ENCODE measurements around the gene DYNC2H1. TPM values are rescaled to one million over a fixed set of nuclear protein-coding genes. Genes with fewer than 3 reads are reported as not detected.

The DYNC2H1 gene
- total RNA-seq, 1 experiment from 2014 or later, result 17.2 TPM

GRCh38 chr11:103380031-103380430, 270.8 kb downstream of the DYNC2H1 start (continued):
- TF ChIP-seq ZNF317 (CRISPR knock-in tag; IDR thresholded peaks at IDR 0.05; ENCODE audit: borderline replicate concordance, low read depth) (no peak), HMGA2 (CRISPR knock-in tag; IDR thresholded peaks at IDR 0.05) (no peak), NFE2L1 (CRISPR knock-in tag; IDR thresholded peaks at IDR 0.05) (no peak), NR3C1 (CRISPR knock-in tag; conservative IDR thresholded peaks at IDR 0.05; ENCODE audit: low read depth) (no peak), GRHL2 (CRISPR knock-in tag; IDR thresholded peaks at IDR 0.05; ENCODE audit: insufficient replicate concordance, severe bottlenecking) (no peak), CREM (CRISPR knock-in tag; IDR thresholded peaks at IDR 0.05) (no peak), TEAD1 (CRISPR knock-in tag; IDR thresholded peaks at IDR 0.05) (no peak), MLX (CRISPR knock-in tag; IDR thresholded peaks at IDR 0.05) (no peak), FOXP1 (CRISPR knock-in tag; IDR thresholded peaks at IDR 0.05; ENCODE audit: borderline replicate concordance) (no peak), SMAD4 (CRISPR knock-in tag; IDR thresholded peaks at IDR 0.05) (no peak), MYBL2 (CRISPR knock-in tag; IDR thresholded peaks at IDR 0.05) (no peak), ZNF512 (CRISPR knock-in tag; IDR thresholded peaks at IDR 0.05; ENCODE audit: borderline replicate concordance) (no peak)

GRCh38 chr11:103384652-103385051, 275.4 kb downstream of the DYNC2H1 start:
- H3K27me3 Mint-ChIP-seq (ENCODE audit: low read depth), result no peaks in the 10 kb centered on the region
- ATAC-seq, result no peak
- TF ChIP-seq RORB (CRISPR knock-in tag; IDR thresholded peaks at IDR 0.05), result no peak
- TF ChIP-seq USF1 (CRISPR knock-in tag; IDR thresholded peaks at IDR 0.05), result no peak
- TF ChIP-seq CTCF (IDR thresholded peaks at IDR 0.05), result no peak
- TF ChIP-seq ESRRA (CRISPR knock-in tag; IDR thresholded peaks at IDR 0.05; ENCODE audit: borderline replicate concordance), result no peak
- no peak for TF ChIP-seq ARID4B (CRISPR knock-in tag; IDR thresholded peaks at IDR 0.05; ENCODE audit: borderline replicate concordance)
- TF ChIP-seq ETV6 (CRISPR knock-in tag; IDR thresholded peaks at IDR 0.05), result no peak
- TF ChIP-seq EMX1 (CRISPR knock-in tag; IDR thresholded peaks at IDR 0.05), result no peak
- no peak for TF ChIP-seq ZMAT4 (CRISPR knock-in tag; IDR thresholded peaks at IDR 0.05)
- TF ChIP-seq OVOL2 (CRISPR knock-in tag; IDR thresholded peaks at IDR 0.05; ENCODE audit: borderline replicate concordance), result no peak
- TF ChIP-seq SMAD4 (CRISPR knock-in tag; IDR thresholded peaks at IDR 0.05), result no peak
- H3K4me3 Mint-ChIP-seq, result no peak overlapping the region
- H3K4me1 Mint-ChIP-seq, result no peaks in the 10 kb centered on the region; the same call in 1 of the 2 replicates
- ChIA-PET CTCF (interaction anchor here (0.7 kb wide), 1 partner anchor 202 kb away, joined by 3 read pairs; no protein-coding TSS in a partner anchor), POLR2A (no interaction called here)
- no peak for DNase-seq (ENCODE audit: low spot score)
- H3K36me3 Mint-ChIP-seq, result peaks cover 10% of the 10 kb centered on the region
- H3K27ac Mint-ChIP-seq, result no peak overlapping the region
- peaks cover 14% of the 10 kb centered on the region for H3K9me3 Mint-ChIP-seq

Data from WTC11 (cell line).